Skeletal muscle cell (primary cell): ENCODE results near the gene BCL2.
"Not testable (repeated sequence)": the region's sequence is repeated elsewhere in the genome, so short reads cannot be mapped to it uniquely, and the experiment has no call there.

Experiments used
- DNase-seq: peaks from one replicate; pipeline ENCODE4 v3.0.0-alpha.2; 2010; ENCODE audit warnings: low read depth
- H3K4me3 ChIP-seq: 2 replicates; pipeline ENCODE4 v1.5.1; 2011; ENCODE audit warnings: low read depth, mild to moderate bottlenecking, control low read depth, low read length, moderate library complexity

BCL2 gene

GRCh38 chr18:63216516-63217311 is 102.9 kb downstream of the BCL2 start:
- H3K4me3 ChIP-seq: no peak overlapping the region
- no peak for DNase-seq

DNA sequence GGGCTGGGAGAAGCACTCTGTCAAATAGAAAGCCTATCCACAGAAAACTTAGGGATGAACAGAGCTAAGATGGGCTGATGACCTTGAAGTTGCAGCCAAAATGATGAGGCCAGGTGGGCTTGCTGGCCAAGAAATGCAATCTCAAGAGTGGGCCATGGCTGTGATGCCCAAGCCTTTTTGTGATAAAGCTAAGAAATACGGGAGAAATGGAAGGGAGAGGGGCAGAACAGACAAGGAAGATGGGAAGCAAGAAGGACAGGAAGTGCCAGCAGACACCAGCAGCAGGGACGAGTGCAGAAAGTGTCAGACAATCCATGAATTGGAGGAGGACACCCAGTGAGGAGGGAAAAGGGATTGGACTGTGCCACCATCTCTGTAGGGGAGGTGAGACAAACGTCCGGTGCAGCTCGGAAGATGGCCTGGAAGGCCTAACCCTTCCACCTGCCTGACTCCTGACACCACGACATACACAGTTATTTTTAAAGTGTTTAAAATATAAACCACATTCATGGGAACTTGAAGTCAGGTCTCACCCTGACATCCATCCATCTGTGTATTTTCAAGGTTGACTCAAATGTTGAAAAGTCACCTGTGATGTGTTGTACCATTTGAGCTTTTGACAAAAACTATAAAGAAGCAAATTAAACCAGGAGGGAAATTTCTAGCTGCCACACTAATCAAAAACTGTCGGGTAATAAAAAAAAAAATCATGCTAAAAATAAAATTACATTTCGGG is 105.5 kb downstream of the BCL2 start:
- no peak for DNase-seq
- no peak overlapping the region for H3K4me3 ChIP-seq

- DNase-seq: no peak
- no peak overlapping the region for H3K4me3 ChIP-seq
Observed at GRCh38 chr18:63213331-63213900, 106.2 kb downstream of the BCL2 start.

DNA sequence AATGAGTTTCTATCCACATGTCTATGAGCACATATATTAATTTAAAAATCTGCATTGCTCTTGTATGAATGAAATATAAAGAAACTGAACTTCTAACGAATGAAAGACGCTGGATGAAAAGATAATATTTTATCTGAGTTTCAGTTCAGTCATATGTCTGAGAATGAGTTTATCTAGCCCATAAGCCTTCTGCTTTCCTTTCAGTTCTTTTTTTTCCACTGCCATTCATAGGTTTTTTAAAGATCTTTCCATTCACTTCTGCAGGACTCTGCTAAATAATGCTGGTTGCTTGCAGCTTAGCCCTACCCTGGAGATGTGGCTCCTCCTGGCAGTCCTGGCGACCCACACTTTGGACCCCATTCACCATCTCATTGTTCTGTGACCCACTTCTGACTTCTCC is 109.0 kb downstream of the BCL2 start:
- H3K4me3 ChIP-seq: no peak overlapping the region
- no peak for DNase-seq

GRCh38 chr18:63208676-63209075 is 110.9 kb downstream of the BCL2 start:
- no peak overlapping the region for H3K4me3 ChIP-seq
- no peak for DNase-seq

GRCh38 chr18:63207835-63208234 is 111.7 kb downstream of the BCL2 start:
- no peak overlapping the region for H3K4me3 ChIP-seq
- no peak for DNase-seq

DNA sequence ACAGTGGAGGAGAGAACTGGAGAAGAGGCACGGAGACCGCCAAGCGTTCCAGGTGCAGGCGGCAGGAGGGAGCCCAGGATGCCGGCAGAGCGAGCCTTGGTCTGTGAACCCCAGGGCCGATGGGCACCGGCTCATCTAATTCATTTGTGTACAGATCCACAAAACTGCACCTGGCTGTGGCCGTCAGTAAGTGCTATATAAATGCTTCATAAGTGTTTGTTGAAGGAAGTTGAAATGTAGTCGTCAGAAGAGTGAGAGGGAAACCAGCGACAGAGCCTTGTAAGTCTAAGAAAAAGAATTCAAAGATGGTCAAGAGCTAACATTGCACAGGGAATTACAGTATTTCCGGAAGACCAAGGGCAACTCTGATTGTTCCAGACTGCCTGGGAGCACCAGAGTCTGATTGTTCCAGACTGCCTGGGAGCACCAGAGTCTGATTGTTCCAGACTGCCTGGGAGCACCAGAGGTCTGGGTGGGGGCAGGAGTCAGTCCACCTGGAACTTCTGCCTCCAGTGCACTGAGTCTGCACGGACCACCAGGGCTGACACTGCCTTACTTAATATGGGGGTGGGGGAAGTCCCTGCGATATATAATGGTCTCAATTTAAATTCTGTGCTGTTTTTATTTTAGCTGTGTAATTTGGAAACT is 112.3 kb downstream of the BCL2 start:
- H3K4me3 ChIP-seq: no peak overlapping the region

DNA sequence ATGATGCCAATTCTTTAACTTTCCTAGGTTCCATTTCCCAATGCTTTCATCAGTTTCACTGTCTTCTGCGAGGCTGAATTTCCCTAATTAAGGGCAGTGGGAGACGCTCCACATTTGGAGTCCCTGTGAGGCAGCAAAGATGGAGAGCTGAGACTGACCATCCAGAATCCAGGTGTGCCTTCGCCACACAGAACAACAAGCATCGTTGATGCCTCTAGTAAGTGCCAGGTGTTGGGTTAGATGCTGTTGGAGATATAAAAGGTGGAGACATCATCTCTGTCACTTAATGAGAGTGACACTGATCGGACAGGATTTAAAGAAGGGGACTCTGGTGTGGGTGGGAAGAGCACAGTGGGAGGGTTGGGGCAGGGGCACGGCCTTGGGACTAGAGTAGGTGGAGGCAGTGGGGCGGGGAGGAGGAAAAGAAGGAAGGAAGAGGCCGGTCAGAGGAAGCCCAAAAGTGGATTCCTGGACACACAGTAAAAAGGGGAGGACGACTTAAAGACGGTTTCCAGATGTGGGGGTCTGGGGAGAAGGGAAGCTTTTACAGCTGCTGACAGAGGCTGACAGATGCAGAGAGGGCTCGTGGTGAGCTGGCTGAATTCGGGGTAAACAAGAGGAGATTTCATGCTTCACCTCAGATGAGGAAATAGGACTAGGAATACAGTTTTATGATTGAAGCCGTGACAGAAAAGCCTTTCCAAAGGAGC is 113.0 kb downstream of the BCL2 start:
- H3K4me3 ChIP-seq: no peak overlapping the region

More for the DNA sequence above, 112.3 kb downstream of the BCL2 start:
- DNase-seq: no peak

GRCh38 chr18:63205791-63206252 is 113.7 kb downstream of the BCL2 start:
- no peak overlapping the region for H3K4me3 ChIP-seq
- no peak for DNase-seq

More for the DNA sequence above, 113.0 kb downstream of the BCL2 start:
- DNase-seq: no peak

- no peak overlapping the region for H3K4me3 ChIP-seq
- DNase-seq: no peak
Observed at GRCh38 chr18:63203497-63203896, 116.1 kb downstream of the BCL2 start.

GRCh38 chr18:63202828-63203227 is 116.7 kb downstream of the BCL2 start:
- no peak overlapping the region for H3K4me3 ChIP-seq
- no peak for DNase-seq

DNA sequence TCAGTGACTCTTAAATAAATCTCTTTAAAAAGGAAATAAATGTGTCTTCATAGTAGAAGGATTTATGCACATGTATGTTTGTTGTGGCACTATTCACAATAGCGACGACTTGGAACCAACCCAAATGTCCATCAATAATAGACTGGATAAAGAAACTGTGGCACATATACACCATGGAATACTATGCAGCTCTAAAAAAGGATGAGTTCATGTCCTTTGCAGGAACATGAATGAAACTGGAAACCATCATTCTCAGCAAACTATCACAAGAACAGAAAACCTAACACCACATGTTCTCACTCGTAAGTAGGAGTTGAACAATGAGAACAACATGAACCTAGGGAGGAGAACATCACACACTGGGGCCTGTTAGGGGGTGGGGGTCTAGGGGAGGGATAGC is 118.1 kb downstream of the BCL2 start:
- not testable (repeated sequence) for DNase-seq, H3K4me3 ChIP-seq

DNA sequence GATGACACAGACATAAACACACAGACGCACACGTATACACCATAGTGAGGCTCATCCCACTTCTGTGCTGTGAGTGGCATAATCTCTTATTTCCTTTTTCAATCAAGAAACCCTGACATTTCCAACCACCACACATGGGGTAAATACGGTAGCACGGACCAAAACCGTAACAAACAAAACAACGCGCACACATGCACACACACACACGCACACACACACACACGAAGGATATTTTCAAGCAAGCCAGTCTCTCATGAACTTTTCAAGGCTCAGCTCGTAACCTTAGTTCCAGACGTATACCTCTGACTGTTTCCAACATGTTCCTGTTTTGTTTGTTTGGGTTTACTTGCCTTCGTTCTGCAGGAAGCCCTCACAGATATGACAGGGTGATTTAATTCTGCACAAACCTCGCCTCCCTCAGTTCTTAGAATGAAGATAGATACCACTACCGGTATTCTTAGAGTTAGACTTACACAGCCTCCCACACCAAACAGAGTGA is 119.8 kb downstream of the BCL2 start:
- H3K4me3 ChIP-seq: no peak overlapping the region
- no peak for DNase-seq

DNA sequence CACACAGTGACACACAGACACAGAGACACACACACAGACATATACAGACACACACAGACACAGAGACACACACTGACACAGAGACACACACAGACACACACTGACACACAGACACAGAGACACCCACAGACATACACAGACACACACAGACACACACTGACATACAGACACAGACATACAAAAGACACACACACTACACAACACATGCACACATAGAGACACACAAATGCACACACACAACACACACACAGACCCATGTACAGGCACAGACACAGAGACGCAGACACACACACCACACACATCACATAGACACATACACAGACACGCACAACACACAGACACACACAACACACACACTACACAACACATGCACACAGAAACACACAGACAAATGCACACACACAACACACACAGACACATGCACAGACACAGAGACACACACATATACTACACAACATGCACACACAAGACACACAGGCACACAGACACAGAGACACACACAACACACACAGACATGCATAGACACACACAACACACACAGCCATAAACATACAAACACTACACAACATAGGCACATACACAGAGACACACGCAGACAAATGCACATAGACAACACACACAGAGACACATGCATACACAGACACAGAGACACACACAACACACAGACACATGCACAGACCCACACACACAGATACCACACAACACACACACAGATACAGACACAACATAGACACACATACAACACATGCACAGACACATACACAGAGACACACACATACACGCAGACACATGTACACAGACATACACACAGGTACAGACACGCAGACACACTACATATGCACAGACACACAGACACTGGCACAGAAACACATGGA is 120.5 kb downstream of the BCL2 start:
- no peak overlapping the region for H3K4me3 ChIP-seq
- no peak for DNase-seq

- H3K4me3 ChIP-seq: no peak overlapping the region
- no peak for DNase-seq
Observed at GRCh38 chr18:63198098-63198760, 121.3 kb downstream of the BCL2 start.

- DNase-seq: no peak
- no peak overlapping the region for H3K4me3 ChIP-seq
Observed at GRCh38 chr18:63197246-63197869, 122.2 kb downstream of the BCL2 start.
